Measurements from ENCODE around the gene ARAP3. TPM values are rescaled to one million over a fixed set of nuclear protein-coding genes. Genes with fewer than 3 reads are reported as not detected.

ARAP3 gene
- polyA plus RNA-seq, 1 experiment = 3.5 TPM

DNA sequence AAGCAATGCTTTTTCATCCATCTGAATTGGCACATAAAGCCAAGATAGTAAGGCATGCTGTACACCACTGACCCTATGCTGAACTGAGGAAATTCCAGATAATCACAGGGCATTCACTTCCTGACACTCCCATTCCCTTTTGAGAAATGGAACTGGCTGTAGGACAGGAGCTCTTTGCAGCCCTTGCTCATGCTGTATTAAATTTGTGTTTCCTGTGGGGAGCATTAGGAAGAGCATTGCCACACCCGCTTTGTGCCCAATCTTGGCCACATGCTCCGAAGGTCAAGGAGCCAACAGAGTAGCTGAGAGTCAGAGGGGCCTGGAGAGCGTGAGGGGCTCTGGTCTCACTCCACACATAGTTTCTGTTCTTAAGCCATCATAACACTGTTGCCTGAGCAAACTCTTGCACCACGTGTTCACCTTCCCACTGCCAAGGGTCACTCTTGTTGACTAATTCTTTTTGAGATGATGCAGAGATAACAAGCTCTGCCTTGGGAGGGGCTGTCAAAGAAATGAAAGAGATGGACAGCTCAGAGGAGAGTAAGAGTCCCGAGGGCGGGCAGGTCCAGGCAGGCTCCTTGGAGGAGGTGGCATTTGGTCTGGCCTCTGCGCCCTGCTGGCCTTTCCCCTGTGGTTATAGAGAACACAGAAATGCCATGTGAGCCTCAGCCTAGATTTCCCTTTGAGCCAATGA is 31.7 kb upstream of the ARAP3 start:
- ChIA-PET CTCF (interaction anchor here (2.2 kb wide), 1 partner anchor 165 kb away, joined by 5 read pairs; the partner anchor contains the start of gene PCDH1), POLR2A (no interaction called here)
- TF ChIP-seq, protein P1, sequence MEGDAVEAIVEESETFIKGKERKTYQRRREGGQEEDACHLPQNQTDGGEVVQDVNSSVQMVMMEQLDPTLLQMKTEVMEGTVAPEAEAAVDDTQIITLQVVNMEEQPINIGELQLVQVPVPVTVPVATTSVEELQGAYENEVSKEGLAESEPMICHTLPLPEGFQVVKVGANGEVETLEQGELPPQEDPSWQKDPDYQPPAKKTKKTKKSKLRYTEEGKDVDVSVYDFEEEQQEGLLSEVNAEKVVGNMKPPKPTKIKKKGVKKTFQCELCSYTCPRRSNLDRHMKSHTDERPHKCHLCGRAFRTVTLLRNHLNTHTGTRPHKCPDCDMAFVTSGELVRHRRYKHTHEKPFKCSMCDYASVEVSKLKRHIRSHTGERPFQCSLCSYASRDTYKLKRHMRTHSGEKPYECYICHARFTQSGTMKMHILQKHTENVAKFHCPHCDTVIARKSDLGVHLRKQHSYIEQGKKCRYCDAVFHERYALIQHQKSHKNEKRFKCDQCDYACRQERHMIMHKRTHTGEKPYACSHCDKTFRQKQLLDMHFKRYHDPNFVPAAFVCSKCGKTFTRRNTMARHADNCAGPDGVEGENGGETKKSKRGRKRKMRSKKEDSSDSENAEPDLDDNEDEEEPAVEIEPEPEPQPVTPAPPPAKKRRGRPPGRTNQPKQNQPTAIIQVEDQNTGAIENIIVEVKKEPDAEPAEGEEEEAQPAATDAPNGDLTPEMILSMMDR (IDR thresholded peaks at IDR 0.05; ENCODE audit: low read depth, low read length) = no peak
- Histone ChIP-seq H3K27me3 (ENCODE audit: control insufficient read depth, insufficient read depth, low read length) (peaks cover 36% of the 10 kb centered on the region), H3K9me3 (ENCODE audit: control insufficient read depth, insufficient read depth, low read length) (no peaks in the 10 kb centered on the region), H3K4me3 (ENCODE audit: low read depth, low read length) (no peak overlapping the region), H3K27ac (ENCODE audit: low read depth, low read length) (no peak overlapping the region)
- DNase-seq (ENCODE audit: low read depth, low spot score) = no peak

DNA sequence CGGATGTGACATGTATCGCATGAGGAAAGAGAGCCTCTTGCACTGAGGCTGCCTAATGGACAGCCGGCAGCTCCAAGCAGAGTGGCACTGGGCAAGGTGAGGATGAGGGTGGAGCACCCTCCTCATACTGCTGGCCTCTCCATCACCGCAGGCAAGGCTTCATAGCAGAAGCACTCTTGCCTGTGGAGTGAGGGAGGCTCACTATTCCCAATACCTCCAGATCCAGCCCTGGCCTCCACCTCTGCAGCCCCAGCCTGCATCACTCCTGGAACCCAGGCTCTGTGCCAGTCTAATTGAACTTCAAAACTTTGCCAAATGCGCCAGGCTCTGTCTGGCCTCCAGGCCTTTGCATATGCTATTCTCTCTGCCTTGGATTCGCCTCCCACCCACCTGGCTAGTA is 29.7 kb upstream of the ARAP3 start:
- no peak for DNase-seq (ENCODE audit: low read depth, low spot score)
- POLR2A ChIA-PET = no interaction called here
- Histone ChIP-seq H3K4me3 (ENCODE audit: low read depth, low read length) (no peak overlapping the region), H3K27ac (ENCODE audit: low read depth, low read length) (no peak overlapping the region), H3K9me3 (ENCODE audit: control insufficient read depth, insufficient read depth, low read length) (no peaks in the 10 kb centered on the region), H3K27me3 (ENCODE audit: control insufficient read depth, insufficient read depth, low read length) (peaks cover 34% of the 10 kb centered on the region)
- CTCF ChIA-PET = interaction anchor here (0.7 to 2.2 kb wide), 4 partner anchors 10 to 170 kb away, joined by 3 to 6 read pairs (median 4); partner anchors contain the start of gene PCDH1
- TF ChIP-seq, protein P1 (IDR thresholded peaks at IDR 0.05; ENCODE audit: low read depth, low read length) = no peak

DNA sequence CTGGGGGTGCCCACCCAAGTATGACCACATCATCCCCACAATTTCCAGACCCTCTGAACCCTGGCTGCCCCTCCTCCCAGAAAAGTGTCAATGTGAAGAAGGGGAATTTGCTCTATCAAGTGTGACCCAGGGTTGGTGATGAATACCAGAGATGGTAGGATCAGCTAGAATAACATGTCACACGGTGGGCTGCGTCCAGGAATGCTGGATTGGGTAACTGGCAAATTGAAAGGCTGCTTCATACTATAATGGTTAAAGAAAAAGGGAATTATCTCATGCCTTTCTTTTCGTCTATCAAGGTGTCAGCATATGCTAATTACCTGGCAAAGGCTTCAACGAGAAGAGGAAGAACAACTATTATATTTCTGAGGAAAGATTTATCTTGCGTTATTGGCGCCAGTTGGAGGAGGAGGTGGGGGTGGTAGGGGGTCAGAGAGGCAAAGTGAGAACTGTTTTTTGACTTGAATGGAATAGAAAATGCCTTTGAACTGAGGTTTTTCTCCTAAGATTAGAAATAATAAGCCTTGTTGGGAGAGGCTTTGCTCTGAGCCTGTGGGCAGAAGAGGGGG is 27.8 kb upstream of the ARAP3 start:
- TF ChIP-seq, protein P1 (IDR thresholded peaks at IDR 0.05; ENCODE audit: low read depth, low read length) = no peak
- Histone ChIP-seq H3K4me3 (ENCODE audit: low read depth, low read length) (no peak overlapping the region), H3K9me3 (ENCODE audit: control insufficient read depth, insufficient read depth, low read length) (no peaks in the 10 kb centered on the region), H3K27ac (ENCODE audit: low read depth, low read length) (no peak overlapping the region), H3K27me3 (ENCODE audit: control insufficient read depth, insufficient read depth, low read length) (peaks cover 43% of the 10 kb centered on the region)
- CTCF ChIA-PET = interaction anchor here (1.2 to 2.1 kb wide), 3 partner anchors 18 to 169 kb away, joined by 5 to 6 read pairs (median 5); no protein-coding TSS in a partner anchor
- POLR2A ChIA-PET = no interaction called here
- no peak for DNase-seq (ENCODE audit: low read depth, low spot score)

DNA sequence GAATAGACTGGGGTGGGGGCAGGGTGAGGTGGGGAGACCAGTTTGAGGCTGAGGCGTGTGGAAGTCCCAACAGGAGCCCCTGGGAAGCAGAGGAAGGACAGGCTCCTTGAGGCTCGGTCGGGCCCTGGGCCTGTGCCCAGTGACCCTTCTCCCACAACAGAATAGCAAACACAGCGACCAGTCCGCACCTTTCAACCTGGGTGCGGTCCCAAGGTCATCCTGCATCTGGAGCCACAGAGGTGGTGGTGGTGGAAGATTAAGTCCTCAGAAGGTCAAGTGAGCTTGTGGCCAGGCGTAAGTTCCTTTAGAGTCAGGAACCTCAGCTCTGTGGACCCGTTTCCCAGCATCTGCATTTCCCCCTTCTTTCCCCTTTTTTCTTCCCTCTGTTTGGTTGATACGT is 26.0 kb upstream of the ARAP3 start:
- Histone ChIP-seq H3K27me3 (ENCODE audit: control insufficient read depth, insufficient read depth, low read length) (peaks cover 57% of the 10 kb centered on the region), H3K9me3 (ENCODE audit: control insufficient read depth, insufficient read depth, low read length) (no peaks in the 10 kb centered on the region), H3K4me3 (ENCODE audit: low read depth, low read length) (no peak overlapping the region), H3K27ac (ENCODE audit: low read depth, low read length) (no peak overlapping the region)
- no peak for DNase-seq (ENCODE audit: low read depth, low spot score)
- CTCF ChIA-PET = interaction anchor here (0.8 kb wide), 1 partner anchor 171 kb away, joined by 3 read pairs; the partner anchor contains the start of gene PCDH1
- POLR2A ChIA-PET = no interaction called here
- TF ChIP-seq, protein P1 (IDR thresholded peaks at IDR 0.05; ENCODE audit: low read depth, low read length) = no peak

DNA sequence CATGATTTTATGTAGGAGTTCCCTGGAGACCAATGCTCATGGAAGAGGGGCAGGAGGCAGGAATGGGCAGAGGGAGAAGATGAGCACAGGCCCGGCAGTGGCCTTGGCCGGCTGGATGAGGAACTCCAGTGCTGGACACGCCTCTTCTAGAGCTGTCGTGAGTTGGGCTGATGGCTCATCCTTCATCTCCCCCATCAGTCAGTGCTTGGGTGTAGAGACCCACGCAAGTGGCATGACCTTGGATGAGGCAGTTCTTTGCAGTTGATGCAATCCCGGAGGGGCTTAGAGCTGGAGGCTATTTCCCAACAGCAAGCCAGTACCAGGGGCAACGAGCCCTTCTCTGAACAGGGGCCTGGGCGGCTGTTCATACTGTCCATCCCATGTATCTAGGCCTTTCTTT is 25.5 kb upstream of the ARAP3 start:
- ChIA-PET CTCF (interaction anchor here (0.6 to 0.9 kb wide), 3 partner anchors 16 to 179 kb away, joined by 3 to 5 read pairs (median 4); partner anchors contain the start of gene PCDH1), POLR2A (no interaction called here)
- Histone ChIP-seq H3K9me3 (ENCODE audit: control insufficient read depth, insufficient read depth, low read length) (no peaks in the 10 kb centered on the region; the same call in 1 of the 2 replicates), H3K27me3 (ENCODE audit: control insufficient read depth, insufficient read depth, low read length) (peaks cover 62% of the 10 kb centered on the region), H3K27ac (ENCODE audit: low read depth, low read length) (no peak overlapping the region), H3K4me3 (ENCODE audit: low read depth, low read length) (no peak overlapping the region)
- no peak for DNase-seq (ENCODE audit: low read depth, low spot score)
- TF ChIP-seq, protein P1 (IDR thresholded peaks at IDR 0.05; ENCODE audit: low read depth, low read length) = no peak
